H1 (cell line): ENCODE results near the gene GMCL2. TPM values are rescaled to one million over a fixed set of nuclear protein-coding genes. Genes with fewer than 3 reads are reported as not detected.

Experiments used
- CTCF ChIA-PET: fragments of 300-600 bp; sonication (Branson Sonifier 250); formaldehyde crosslinking; loops from one replicate; lab custom pipeline; 2021; ENCODE audit not compliant: partially characterized antibody; lab: Charles Lee
- POLR2A ChIA-PET: fragments of 300-600 bp; sonication (Branson Sonifier 250); formaldehyde crosslinking; loops from one replicate; lab custom pipeline; 2021; ENCODE audit warnings: inconsistent platforms; ENCODE audit not compliant: partially characterized antibody; lab: Charles Lee
- DNase-seq, 2 experiments: peaks; one replicate each; pipeline versions ENCODE4 v3.0.0 to v3.0.0-alpha.2; 2010 to 2022; ENCODE audit warnings: low spot score in 2 of 2, low read depth in 1 of 2, mixed read lengths in 1 of 2
- FAIRE-seq: peaks from 2 replicates; lab custom pipeline; 2011; peaks lifted over from hg19 to GRCh38; lab: Jason Lieb, UNC
- H2AFZ ChIP-seq: 2 replicates; pipeline ENCODE4 v1.8.1; 2012; ENCODE audit warnings: low read length, inconsistent platforms
- H2AK5ac ChIP-seq: 2 replicates; pipeline ENCODE4 v1.6.1; 2013; ENCODE audit warnings: low read depth, low read length
- H2BK120ac ChIP-seq: replicated peaks from 2 replicates; pipeline ENCODE3; 2013; ENCODE audit warnings: low read depth, low read length, inconsistent platforms
- H2BK12ac ChIP-seq: 2 replicates; pipeline ENCODE4 v1.6.1; 2013; ENCODE audit warnings: low read depth, low read length
- H2BK15ac ChIP-seq: 2 replicates; pipeline ENCODE4 v1.6.1; 2013; ENCODE audit warnings: low read length
- H2BK20ac ChIP-seq: 2 replicates; pipeline ENCODE4 v1.6.1; 2013; ENCODE audit warnings: low read length
- H2BK5ac ChIP-seq: 2 replicates; pipeline ENCODE4 v1.6.1; 2013; ENCODE audit warnings: low read depth, low read length
- H3K14ac ChIP-seq: 2 replicates; pipeline ENCODE4 v1.6.1; 2013; ENCODE audit warnings: inconsistent platforms; ENCODE audit not compliant: insufficient read length
- H3K18ac ChIP-seq: 2 replicates; pipeline ENCODE4 v1.6.1; 2013; ENCODE audit warnings: low read length; ENCODE audit errors: extremely low read depth
- H3K23ac ChIP-seq: 2 replicates; pipeline ENCODE4 v1.6.1; 2013; ENCODE audit warnings: inconsistent platforms; ENCODE audit not compliant: insufficient read length
- H3K23me2 ChIP-seq: 2 replicates; pipeline ENCODE4 v1.6.1; 2013; ENCODE audit warnings: low read depth, low read length
- H3K27ac ChIP-seq: 2 replicates; pipeline ENCODE4 v1.6.1; 2011; ENCODE audit warnings: low read depth, low read length, inconsistent platforms
- H3K27me3 ChIP-seq, 4 experiments: replicated peaks in 1 of 4; 1 replicate in 1 of 4; 2 replicates in 3 of 4; pipeline versions ENCODE4 v1.6.1 to v1.8.1; 2011 to 2013; ENCODE audit warnings: low read length in 3 of 4, mild to moderate bottlenecking in 3 of 4, inconsistent platforms in 2 of 4, mixed read lengths in 2 of 4, moderate library complexity in 1 of 4; ENCODE audit not compliant: control insufficient read depth in 3 of 4, insufficient read depth in 3 of 4; ENCODE audit errors: extremely low read depth in 1 of 4
- H3K36me3 ChIP-seq, 4 experiments: 2 replicates each; pipeline versions ENCODE4 v1.6.1 to v1.8.1; 2011 to 2013; ENCODE audit warnings: mild to moderate bottlenecking in 4 of 4, low read length in 3 of 4, moderate library complexity in 2 of 4, control low read depth in 1 of 4, inconsistent platforms in 1 of 4; ENCODE audit not compliant: insufficient read depth in 4 of 4, control insufficient read depth in 2 of 4
- H3K4ac ChIP-seq: replicated peaks from 2 replicates; pipeline ENCODE3; 2013; ENCODE audit warnings: low read length, low read depth, mixed read lengths, inconsistent platforms; ENCODE audit not compliant: insufficient read length
- H3K4me1 ChIP-seq, 4 experiments: replicated peaks in 1 of 4; 1 replicate in 1 of 4; 2 replicates in 3 of 4; pipeline versions ENCODE4 v1.6.1 to v1.8.1; 2011 to 2013; ENCODE audit warnings: low read length in 3 of 4, inconsistent platforms in 2 of 4, mixed read lengths in 1 of 4; ENCODE audit not compliant: insufficient read depth in 4 of 4, control insufficient read depth in 3 of 4
- H3K4me2 ChIP-seq, 2 experiments: 2 replicates each; pipeline versions ENCODE4 v1.6.1 to v1.8.1; 2011 to 2013; ENCODE audit warnings: low read depth in 2 of 2, low read length in 2 of 2, control low read depth in 1 of 2, inconsistent platforms in 1 of 2, mild to moderate bottlenecking in 1 of 2; ENCODE audit not compliant: insufficient read depth in 1 of 2
- H3K4me3 ChIP-seq, 4 experiments: fragments of 200-600, 300-600 bp in 1 of 4; sonication (generic), shearing (Covaris generic), sonication (Bioruptor Twin) in 1 of 4; 2 replicates each; pipeline versions ENCODE4 v1.5.1 to v1.8.1; 2011 to 2016; ENCODE audit warnings: low read length in 4 of 4, low read depth in 3 of 4, control low read depth in 2 of 4, inconsistent platforms in 2 of 4, mild to moderate bottlenecking in 2 of 4, mixed read lengths in 1 of 4, moderate library complexity in 1 of 4; ENCODE audit not compliant: insufficient read depth in 2 of 4; ENCODE audit errors: extremely low read depth in 1 of 4
- H3K56ac ChIP-seq: replicated peaks from 2 replicates; pipeline ENCODE3; 2013; ENCODE audit warnings: low read depth, mild to moderate bottlenecking, mixed read lengths, low read length, inconsistent platforms; ENCODE audit not compliant: insufficient read length
- H3K79me1 ChIP-seq: 2 replicates; pipeline ENCODE4 v1.6.1; 2013; ENCODE audit warnings: low read depth, low read length, control low read depth
- H3K79me2 ChIP-seq, 2 experiments: 2 replicates each; pipeline versions ENCODE4 v1.6.1 to v1.8.1; 2012 to 2013; ENCODE audit warnings: low read length in 2 of 2, mild to moderate bottlenecking in 2 of 2, inconsistent platforms in 1 of 2; ENCODE audit not compliant: insufficient read depth in 2 of 2, control insufficient read depth in 1 of 2
- H3K9ac ChIP-seq, 4 experiments: replicated peaks in 1 of 4; 1 replicate in 1 of 4; 2 replicates in 3 of 4; pipeline versions ENCODE4 v1.6.1 to v1.8.1; 2011 to 2013; ENCODE audit warnings: low read depth in 3 of 4, low read length in 3 of 4, control low read depth in 2 of 4, mild to moderate bottlenecking in 2 of 4, moderate library complexity in 2 of 4, inconsistent platforms in 1 of 4; ENCODE audit errors: extremely low read depth in 1 of 4
- H3K9me3 ChIP-seq, 2 experiments: 2 replicates each; pipeline versions ENCODE4 v1.6.1 to v1.8.1; 2012 to 2013; ENCODE audit warnings: mild to moderate bottlenecking in 2 of 2, moderate library complexity in 2 of 2, control low read depth in 1 of 2, inconsistent platforms in 1 of 2, low read depth in 1 of 2, low read length in 1 of 2, mixed read lengths in 1 of 2; ENCODE audit not compliant: insufficient read depth in 2 of 2
- H4K20me1 ChIP-seq, 2 experiments: replicated peaks in 1 of 2; 2 replicates each; pipeline versions ENCODE3 to v1.8.1; 2011 to 2013; ENCODE audit warnings: inconsistent platforms in 2 of 2, low read length in 2 of 2, mild to moderate bottlenecking in 1 of 2; ENCODE audit not compliant: insufficient read depth in 2 of 2, control insufficient read depth in 1 of 2
- H4K5ac ChIP-seq: 2 replicates; pipeline ENCODE4 v1.6.1; 2013; ENCODE audit warnings: low read length, low read depth, mixed read lengths, inconsistent platforms; ENCODE audit not compliant: insufficient read length
- H4K8ac ChIP-seq: 2 replicates; pipeline ENCODE4 v1.8.0; 2013; ENCODE audit warnings: mild to moderate bottlenecking, moderate library complexity, low read length, inconsistent platforms; ENCODE audit not compliant: insufficient read depth; ENCODE audit errors: extremely low read depth
- H4K91ac ChIP-seq: replicated peaks from 2 replicates; pipeline ENCODE3; 2013; ENCODE audit warnings: low read length, mixed read lengths, inconsistent platforms; ENCODE audit not compliant: insufficient read length
- MAFK ChIP-seq: IDR thresholded peaks from 2 replicates; pipeline ENCODE4 v1.6.1; 2012; ENCODE audit warnings: low read depth, mild to moderate bottlenecking, improper control_type of control experiment, low read length
- MAX ChIP-seq: IDR thresholded peaks from 2 replicates; pipeline ENCODE4 v1.6.1; 2012; ENCODE audit warnings: inconsistent platforms
- whole genome bisulfite sequencing, 2 experiments: shearing (Covaris generic) in 1 of 2; methylation state at CpG; one replicate each; pipeline versions ENCODE4 v1.1.6 to v1.1.7; 2013 to 2015; ENCODE audit warnings: low lambda C conversion rate in 2 of 2, mixed read lengths in 2 of 2, inconsistent platforms in 1 of 2, low coverage in 1 of 2, missing lambda C conversion rate in 1 of 2; ENCODE audit not compliant: insufficient replicate concordance in 2 of 2, insufficient coverage in 1 of 2, insufficient read length in 1 of 2; ENCODE audit errors: extremely low coverage in 1 of 2, missing lambda C conversion rate in 1 of 2; 5-methylcytosine and 5-hydroxymethylcytosine counted together
- polyA plus RNA-seq, 7 experiments: library from polyadenylated mRNA; depleted of rRNA in 3 of 7; stranded (reverse) in 5 of 7; unstranded in 2 of 7; fragments of >200 nt in 5 of 7; fragments of 200-250 nt in 2 of 7; gene quantifications; 1 replicate in 5 of 7; 2 replicates in 1 of 7; 4 replicates in 1 of 7; pipeline versions ENCODE4 v1.2.1 to v1.2.3, GENCODE V29; 2011 to 2013; ENCODE audit warnings: missing spikeins in 2 of 7, mixed read lengths in 2 of 7
- total RNA-seq: library from RNA; stranded (reverse); fragmentation: NEBNext Ultra II Directional; extraction: Animal tissue kit (Norgen Biotek cat#: 25700); gene quantifications from 2 replicates; pipeline ENCODE4 v1.2.1, GENCODE V29; 2021

The GMCL2 gene
- total and polyA plus RNA-seq, 2 of the 8 experiments (the other 6 are each of a cell fraction or from before 2014, with no cell fraction given) = 0.13 TPM; not detected in 1

GRCh38 chr5:178231539-178232123 is 44.5 kb upstream of the GMCL2 start:
- H4K8ac ChIP-seq = peak overlapping the region; percentile 88
- H3K4ac ChIP-seq = peak overlapping the region; percentile 42
- peaks cover 0 to 17% (median 10%) of the 10 kb centered on the region in 4 experiments; a peak in 6 of 7 replicates for H3K4me1 ChIP-seq
- H2AFZ ChIP-seq = no peak overlapping the region
- H2BK12ac ChIP-seq = no peak overlapping the region
- H2AK5ac ChIP-seq = no peak overlapping the region; the same call in 1 of the 2 replicates
- 0 out of 2 replicates have a peak overlapping the region, but pooled peaks have one; percentile 15 for H3K18ac ChIP-seq
- H3K27ac ChIP-seq = peak overlapping the region; percentile 21; the same call in 1 of the 2 replicates
- no peak for FAIRE-seq
- H3K79me2 ChIP-seq = peaks cover 0 to 13% of the 10 kb centered on the region in 2 experiments; a peak in 2 of 4 replicates
- ChIA-PET CTCF (interaction anchor here (1.0 to 2.2 kb wide), 5 partner anchors 8 to 52 kb away, joined by 3 to 8 read pairs (median 5); no protein-coding TSS in a partner anchor), POLR2A (interaction anchor here (0.6 to 21.6 kb wide), 11 partner anchors 8 to 499 kb away, joined by 3 to 507 read pairs (median 6); partner anchors contain the start of genes HNRNPAB and ZNF354A)
- H3K23ac ChIP-seq = no peak overlapping the region
- peaks cover 7 to 35% (median 18%) of the 10 kb centered on the region in 4 experiments; a peak in 6 of 8 replicates for H3K36me3 ChIP-seq
- H3K27me3 ChIP-seq = no peaks in the 10 kb centered on the region
- H3K79me1 ChIP-seq = peaks cover 11% of the 10 kb centered on the region
- DNase-seq = no peak
- H4K20me1 ChIP-seq = peaks cover 0 to 5% of the 10 kb centered on the region in 2 experiments
- peak overlapping the region; percentile 30 for H4K91ac ChIP-seq
- peak overlapping the region; percentile 32 for H3K56ac ChIP-seq
- H3K9ac ChIP-seq = peak overlapping the region; percentile 36 to 71 (median 40)
- no peak overlapping the region for H2BK120ac ChIP-seq
- H3K23me2 ChIP-seq = peaks cover 3% of the 10 kb centered on the region; the same call in 1 of the 2 replicates
- H3K14ac ChIP-seq = no peak overlapping the region
- H2BK20ac ChIP-seq = no peak overlapping the region
- peak overlapping the region; percentile 72 to 94 for H3K4me2 ChIP-seq
- peak overlapping the region; percentile 31 for H4K5ac ChIP-seq
- 66% methylated on average over 17 of the region's 21 CpGs; no CpG with 5 or more reads in 1 of the 2 experiments for WGBS, 2 experiments
- TF ChIP-seq MAFK (no peak), MAX (peak; percentile 56)
- peak overlapping the region; percentile 52 to 72 (median 64) for H3K4me3 ChIP-seq
- H3K9me3 ChIP-seq = no peaks in the 10 kb centered on the region
- H2BK5ac ChIP-seq = no peak overlapping the region; the same call in 1 of the 2 replicates
- H2BK15ac ChIP-seq = 0 out of 2 replicates have a peak overlapping the region, but pooled peaks have one; percentile 2
